HepG2 (cell line): ENCODE measurements around the gene POLD3. TPM values are rescaled to one million over a fixed set of nuclear protein-coding genes. Genes with fewer than 3 reads are reported as not detected.
A peak's percentile ranks its signal among the peaks of the same experiment; 100 is the strongest.

ENCODE experiments used
- ARHGAP35 ChIP-seq: sonication (generic); formaldehyde crosslinking; IDR thresholded peaks from 2 replicates; pipeline ENCODE4 v1.9.0; 2022; ENCODE audit warnings: mild to moderate bottlenecking, inconsistent platforms, moderate library complexity, missing genetic modification reagents, borderline replicate concordance
- ATF2 ChIP-seq: sonication (generic); formaldehyde crosslinking; IDR thresholded peaks from 2 replicates; pipeline ENCODE4 v1.4.0; 2020; ENCODE audit warnings: missing genetic modification reagents
- BHLHE40 ChIP-seq: IDR thresholded peaks from 2 replicates; pipeline ENCODE4 v1.6.1; 2011; ENCODE audit warnings: low read length, improper control_type of control experiment
- CC2D1A ChIP-seq: sonication (generic); formaldehyde crosslinking; IDR thresholded peaks from 2 replicates; pipeline ENCODE4 v1.8.1; 2023; ENCODE audit warnings: mild to moderate bottlenecking, missing genetic modification reagents
- CHD4 ChIP-seq: fragments of 200-600 bp; sonication (generic); IDR thresholded peaks from 2 replicates; pipeline ENCODE4 v1.7.0; 2017; ENCODE audit warnings: mild to moderate bottlenecking, low read length, borderline replicate concordance
- FOXO1 ChIP-seq: sonication (generic); formaldehyde crosslinking; IDR thresholded peaks from 2 replicates; pipeline ENCODE4 v1.4.0; 2020; ENCODE audit warnings: missing genetic modification reagents
- HOXA3 ChIP-seq: sonication (generic); formaldehyde crosslinking; IDR thresholded peaks from 2 replicates; pipeline ENCODE4 v1.5.0; 2020; ENCODE audit warnings: missing genetic modification reagents
- MATR3 ChIP-seq: sonication (generic); formaldehyde crosslinking; IDR thresholded peaks from 2 replicates; pipeline ENCODE4 v1.4.0; 2020; ENCODE audit warnings: missing genetic modification reagents
- MBNL3 ChIP-seq: fragments of 250-450 bp; sonication (Bioruptor Pico); conservative IDR thresholded peaks from 2 replicates; pipeline ENCODE4 v1.8.0; 2022; ENCODE audit warnings: mild to moderate bottlenecking, inconsistent platforms
- RERE ChIP-seq: IDR thresholded peaks from 2 replicates; pipeline ENCODE4 v1.6.1; 2016; ENCODE audit warnings: low read depth, missing genetic modification reagents, missing compliant biosample characterization
- SETDB1 ChIP-seq: sonication (generic); formaldehyde crosslinking; IDR thresholded peaks from 2 replicates; pipeline ENCODE4 v1.5.1; 2020; ENCODE audit warnings: missing genetic modification reagents, mild to moderate bottlenecking, borderline replicate concordance
- ZFYVE20 ChIP-seq: sonication (generic); formaldehyde crosslinking; IDR thresholded peaks from 2 replicates; pipeline ENCODE4 v1.8.0; 2023; ENCODE audit warnings: low read depth, mild to moderate bottlenecking, moderate library complexity, missing genetic modification reagents, borderline replicate concordance
- ZNF567 ChIP-seq: sonication (generic); formaldehyde crosslinking; IDR thresholded peaks from 2 replicates; pipeline ENCODE4 v1.8.1; 2023; ENCODE audit warnings: mild to moderate bottlenecking, missing genetic modification reagents, borderline replicate concordance
- ZNF724P ChIP-seq: sonication (generic); formaldehyde crosslinking; IDR thresholded peaks from 2 replicates; pipeline ENCODE4 v1.8.0; 2022; ENCODE audit warnings: missing genetic modification reagents, borderline replicate concordance
- ZNF773 ChIP-seq: sonication (generic); formaldehyde crosslinking; IDR thresholded peaks from 2 replicates; pipeline ENCODE4 v1.4.0; 2020; ENCODE audit warnings: missing genetic modification reagents, borderline replicate concordance
- ZSCAN31 ChIP-seq: sonication (generic); formaldehyde crosslinking; IDR thresholded peaks from 2 replicates; pipeline ENCODE4 v1.5.0; 2020; ENCODE audit warnings: low read depth, mild to moderate bottlenecking, missing genetic modification reagents
- polyA plus RNA-seq, 8 experiments: library from polyadenylated mRNA; depleted of rRNA in 3 of 8; stranded (reverse) in 7 of 8; unstranded in 1 of 8; fragments of >200 nt; fragmentation: Illumina TruSeq in 4 of 8; extraction: Trizol in 4 of 8; gene quantifications; 2 replicates each; pipeline versions ENCODE4 v1.2.1 to v1.2.3, GENCODE V29; 2011 to 2016; ENCODE audit warnings: low read depth in 4 of 8, missing spikeins in 1 of 8, mixed read lengths in 1 of 8; ENCODE audit not compliant: insufficient read depth in 1 of 8
- total RNA-seq, 5 experiments: library from RNA; depleted of rRNA; stranded (reverse); fragments of >200 nt; fragmentation: Illumina TruSeq; extraction: Trizol; gene quantifications; 2 replicates each; pipeline ENCODE4 v1.2.3, GENCODE V29; 2016; ENCODE audit warnings: low read depth in 1 of 5
- TF ChIP-seq, protein P1 (sequence below): sonication (generic); formaldehyde crosslinking; IDR thresholded peaks from 2 replicates; pipeline ENCODE4 v1.4.0; 2020; ENCODE audit warnings: missing genetic modification reagents, borderline replicate concordance

Gene POLD3
- total and polyA plus RNA-seq, 2 of the 13 experiments (the other 11 are each of a cell fraction or from before 2014, with no cell fraction given) = 6.3 to 18.9 TPM

DNA sequence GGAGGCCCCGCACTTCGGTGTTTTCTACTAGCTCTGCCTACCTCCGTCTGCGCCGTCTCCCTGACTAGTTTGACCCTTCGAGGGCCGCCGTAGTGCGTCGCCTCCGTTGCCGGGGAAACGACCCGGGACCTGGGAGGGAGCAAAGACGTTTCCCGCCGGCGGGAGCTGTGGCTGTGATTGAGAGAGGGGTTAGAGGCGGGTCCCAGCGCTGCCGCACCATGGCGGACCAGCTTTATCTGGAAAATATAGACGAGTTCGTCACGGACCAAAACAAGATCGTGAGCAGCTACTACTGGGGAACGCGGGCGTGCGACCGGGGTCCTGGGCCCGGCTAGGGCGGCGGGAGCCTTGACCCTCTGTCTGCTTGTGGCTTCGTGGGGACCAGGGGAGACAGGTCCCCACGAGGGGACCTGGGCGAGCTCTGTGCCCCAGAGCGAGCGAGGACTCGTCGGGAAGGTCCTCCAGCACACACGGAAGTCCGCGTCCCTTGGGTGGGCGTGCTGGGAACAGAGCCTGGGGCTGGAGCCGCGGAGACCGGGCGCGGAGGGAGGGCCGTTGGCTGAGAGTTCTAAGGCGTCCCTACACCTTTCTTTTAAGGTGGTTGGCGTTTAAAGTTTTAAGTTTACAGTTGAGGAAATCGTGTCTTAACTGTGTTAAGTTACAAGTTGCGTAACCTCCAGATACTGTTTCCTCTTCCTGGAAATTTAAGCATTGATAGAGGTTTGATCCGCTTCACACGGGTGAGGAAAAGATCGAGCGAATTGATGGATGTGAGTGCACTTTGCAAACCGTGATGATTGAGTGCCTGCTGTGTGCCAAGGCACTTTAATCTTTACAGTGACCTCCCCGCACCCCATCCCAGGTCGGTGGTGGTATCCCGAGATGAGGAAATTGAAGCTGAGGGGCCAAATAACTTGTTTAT, at the start of gene POLD3 (continued):
- TF ChIP-seq, protein P1, sequence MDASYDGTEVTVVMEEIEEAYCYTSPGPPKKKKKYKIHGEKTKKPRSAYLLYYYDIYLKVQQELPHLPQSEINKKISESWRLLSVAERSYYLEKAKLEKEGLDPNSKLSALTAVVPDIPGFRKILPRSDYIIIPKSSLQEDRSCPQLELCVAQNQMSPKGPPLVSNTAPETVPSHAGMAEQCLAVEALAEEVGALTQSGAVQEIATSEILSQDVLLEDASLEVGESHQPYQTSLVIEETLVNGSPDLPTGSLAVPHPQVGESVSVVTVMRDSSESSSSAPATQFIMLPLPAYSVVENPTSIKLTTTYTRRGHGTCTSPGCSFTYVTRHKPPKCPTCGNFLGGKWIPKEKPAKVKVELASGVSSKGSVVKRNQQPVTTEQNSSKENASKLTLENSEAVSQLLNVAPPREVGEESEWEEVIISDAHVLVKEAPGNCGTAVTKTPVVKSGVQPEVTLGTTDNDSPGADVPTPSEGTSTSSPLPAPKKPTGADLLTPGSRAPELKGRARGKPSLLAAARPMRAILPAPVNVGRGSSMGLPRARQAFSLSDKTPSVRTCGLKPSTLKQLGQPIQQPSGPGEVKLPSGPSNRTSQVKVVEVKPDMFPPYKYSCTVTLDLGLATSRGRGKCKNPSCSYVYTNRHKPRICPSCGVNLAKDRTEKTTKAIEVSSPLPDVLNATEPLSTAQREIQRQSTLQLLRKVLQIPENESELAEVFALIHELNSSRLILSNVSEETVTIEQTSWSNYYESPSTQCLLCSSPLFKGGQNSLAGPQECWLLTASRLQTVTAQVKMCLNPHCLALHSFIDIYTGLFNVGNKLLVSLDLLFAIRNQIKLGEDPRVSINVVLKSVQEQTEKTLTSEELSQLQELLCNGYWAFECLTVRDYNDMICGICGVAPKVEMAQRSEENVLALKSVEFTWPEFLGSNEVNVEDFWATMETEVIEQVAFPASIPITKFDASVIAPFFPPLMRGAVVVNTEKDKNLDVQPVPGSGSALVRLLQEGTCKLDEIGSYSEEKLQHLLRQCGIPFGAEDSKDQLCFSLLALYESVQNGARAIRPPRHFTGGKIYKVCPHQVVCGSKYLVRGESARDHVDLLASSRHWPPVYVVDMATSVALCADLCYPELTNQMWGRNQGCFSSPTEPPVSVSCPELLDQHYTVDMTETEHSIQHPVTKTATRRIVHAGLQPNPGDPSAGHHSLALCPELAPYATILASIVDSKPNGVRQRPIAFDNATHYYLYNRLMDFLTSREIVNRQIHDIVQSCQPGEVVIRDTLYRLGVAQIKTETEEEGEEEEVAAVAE (CRISPR knock-in tag) = 0 out of 2 replicates have a peak, but pooled peaks have one; percentile 55
- TF ChIP-seq ZNF724P (CRISPR knock-in tag) (no peak), ZNF773 (CRISPR knock-in tag) (no peak), BHLHE40 (0 out of 2 replicates have a peak, but pooled peaks have one; percentile 30), RERE (CRISPR knock-in tag) (0 out of 2 replicates have a peak, but pooled peaks have one; percentile 11), ATF2 (CRISPR knock-in tag) (peak; percentile 74), CC2D1A (CRISPR knock-in tag) (no peak), SETDB1 (no peak), ZNF567 (CRISPR knock-in tag) (no peak; the same call in 1 of the 2 replicates), HOXA3 (CRISPR knock-in tag) (peak; percentile 82), ZFYVE20 (CRISPR knock-in tag) (no peak), FOXO1 (CRISPR knock-in tag) (peak; percentile 47; the same call in 1 of the 2 replicates), MBNL3 (CRISPR knock-in tag) (no peak), ARHGAP35 (CRISPR knock-in tag) (0 out of 2 replicates have a peak, but pooled peaks have one; percentile 14), CHD4 (no peak), ZSCAN31 (CRISPR knock-in tag) (peak; percentile 91), MATR3 (CRISPR knock-in tag) (no peak)
